Stromal cell of bone marrow (primary cell): Measurements from ENCODE around the gene EML1.

Source experiments
- DNase-seq: peaks from one replicate; pipeline ENCODE4 v3.0.0-alpha.2; 2012; ENCODE audit warnings: low read depth

Gene EML1

DNA sequence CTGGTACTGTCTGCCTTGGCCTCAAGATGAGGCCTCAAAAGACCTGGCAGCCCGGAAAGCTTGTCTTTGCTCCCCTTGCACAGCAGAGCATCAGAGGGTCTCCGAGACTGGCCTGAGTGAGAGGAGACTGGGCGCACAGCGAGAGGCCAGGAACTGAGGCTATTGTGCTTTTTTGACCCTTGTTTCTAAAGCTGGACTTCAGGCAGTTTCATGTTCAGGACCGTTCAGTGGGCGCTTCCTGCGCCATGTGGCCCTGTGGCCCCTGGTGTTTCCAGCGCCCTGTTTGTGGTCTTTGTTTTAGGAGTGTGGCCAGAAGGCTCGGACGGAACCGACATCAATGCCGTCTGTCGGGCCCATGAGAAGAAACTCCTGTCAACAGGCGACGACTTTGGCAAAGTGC is 145.7 kb downstream of the EML1 start:
- DNase-seq = no peak

DNA sequence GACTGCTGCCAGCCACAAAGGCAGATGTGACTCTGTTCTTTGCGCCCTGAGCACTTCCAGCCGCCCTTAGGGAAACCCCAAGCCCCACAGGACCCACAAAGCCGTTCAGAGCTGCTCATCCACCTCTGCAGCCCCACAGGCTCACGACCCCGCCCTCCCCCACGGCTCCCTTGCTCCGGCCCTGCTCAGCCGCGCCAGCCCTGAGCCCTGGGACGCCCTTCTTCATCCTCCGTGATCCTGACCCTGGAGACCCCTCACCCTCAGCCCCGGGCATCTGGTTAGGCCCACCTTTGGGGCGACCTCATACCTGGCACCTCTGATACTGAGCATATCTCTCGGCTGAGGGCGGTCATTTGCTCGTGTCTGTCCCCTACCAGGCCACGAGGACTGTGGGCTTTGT is 146.2 kb downstream of the EML1 start:
- DNase-seq = no peak

DNA sequence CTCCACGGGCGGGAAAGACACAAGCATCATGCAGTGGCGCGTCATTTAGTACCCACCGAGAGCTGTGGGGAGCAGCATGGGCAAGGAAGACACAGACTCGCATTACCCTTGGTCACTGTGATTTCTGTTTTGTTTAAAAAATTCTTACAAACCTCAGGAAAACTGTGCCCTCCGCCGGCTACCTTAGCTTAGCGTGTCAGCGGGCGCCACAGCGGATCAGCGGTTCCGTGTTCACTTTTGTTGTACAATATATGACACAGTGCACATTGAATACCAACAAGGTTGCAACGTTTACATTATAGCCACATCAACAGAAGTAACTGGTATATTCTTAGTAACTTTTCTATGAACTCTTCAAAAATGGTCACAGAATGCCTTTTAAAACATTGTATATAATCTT is 146.9 kb downstream of the EML1 start:
- DNase-seq = no peak

DNA sequence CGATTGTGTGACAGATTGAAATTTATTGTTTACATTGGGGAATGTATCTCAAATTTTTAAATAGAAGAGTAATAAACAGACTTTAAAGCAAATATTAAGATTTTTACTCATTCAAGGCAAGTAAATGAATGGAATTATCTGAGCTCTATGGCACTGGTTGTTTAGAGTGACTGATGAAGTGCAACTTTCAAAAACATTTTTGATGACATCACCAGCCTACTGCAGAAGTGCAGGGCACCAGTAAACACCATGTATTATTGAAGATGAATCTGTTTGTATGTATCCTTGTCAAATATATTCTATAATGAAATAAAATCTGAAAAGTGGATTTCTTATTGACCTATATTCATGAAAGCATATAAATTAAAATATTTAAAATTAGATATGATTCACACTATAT is 148.0 kb downstream of the EML1 start:
- DNase-seq = no peak

DNA sequence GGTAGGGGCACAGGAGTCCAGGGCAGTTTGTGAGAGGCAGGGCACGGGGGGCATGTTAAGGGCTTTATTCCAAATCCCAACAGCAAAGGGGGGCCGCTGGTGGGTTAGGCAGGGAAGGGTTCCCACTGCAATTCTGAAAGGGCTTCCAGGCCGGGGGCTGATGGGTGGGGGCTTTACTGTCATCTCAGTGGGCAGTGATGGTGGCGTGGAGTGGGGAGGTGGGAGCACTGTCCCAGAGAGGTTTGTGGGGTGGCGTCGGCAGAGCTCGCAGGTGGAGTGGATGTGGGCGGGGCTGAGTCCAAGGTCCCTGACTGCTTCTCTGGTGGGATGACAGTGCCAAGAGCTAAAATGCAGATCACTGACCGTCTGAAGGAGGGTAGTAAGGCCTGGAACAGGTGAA is 150.4 kb downstream of the EML1 start:
- DNase-seq = no peak

DNA sequence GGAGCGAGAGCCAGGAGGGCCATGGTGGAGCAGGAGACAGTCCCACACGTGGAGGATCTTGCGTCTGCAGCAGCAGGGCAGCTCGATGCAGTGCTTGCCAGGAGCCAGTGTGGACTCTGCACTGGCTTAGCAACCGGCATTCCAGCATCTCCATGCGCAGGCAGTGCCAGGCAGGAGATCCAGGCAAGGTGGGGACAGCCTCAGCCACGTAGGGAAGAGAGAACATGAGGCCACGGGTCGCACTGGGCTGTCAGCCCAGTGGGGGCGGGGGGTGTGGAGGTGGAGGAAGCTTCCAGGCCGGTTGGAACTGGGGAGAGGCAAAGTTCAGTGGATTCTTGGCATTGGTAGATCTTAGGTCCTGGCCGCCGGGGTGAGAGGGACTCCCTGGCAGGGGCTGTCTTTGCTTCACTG is 151.0 kb downstream of the EML1 start:
- DNase-seq = no peak

DNA sequence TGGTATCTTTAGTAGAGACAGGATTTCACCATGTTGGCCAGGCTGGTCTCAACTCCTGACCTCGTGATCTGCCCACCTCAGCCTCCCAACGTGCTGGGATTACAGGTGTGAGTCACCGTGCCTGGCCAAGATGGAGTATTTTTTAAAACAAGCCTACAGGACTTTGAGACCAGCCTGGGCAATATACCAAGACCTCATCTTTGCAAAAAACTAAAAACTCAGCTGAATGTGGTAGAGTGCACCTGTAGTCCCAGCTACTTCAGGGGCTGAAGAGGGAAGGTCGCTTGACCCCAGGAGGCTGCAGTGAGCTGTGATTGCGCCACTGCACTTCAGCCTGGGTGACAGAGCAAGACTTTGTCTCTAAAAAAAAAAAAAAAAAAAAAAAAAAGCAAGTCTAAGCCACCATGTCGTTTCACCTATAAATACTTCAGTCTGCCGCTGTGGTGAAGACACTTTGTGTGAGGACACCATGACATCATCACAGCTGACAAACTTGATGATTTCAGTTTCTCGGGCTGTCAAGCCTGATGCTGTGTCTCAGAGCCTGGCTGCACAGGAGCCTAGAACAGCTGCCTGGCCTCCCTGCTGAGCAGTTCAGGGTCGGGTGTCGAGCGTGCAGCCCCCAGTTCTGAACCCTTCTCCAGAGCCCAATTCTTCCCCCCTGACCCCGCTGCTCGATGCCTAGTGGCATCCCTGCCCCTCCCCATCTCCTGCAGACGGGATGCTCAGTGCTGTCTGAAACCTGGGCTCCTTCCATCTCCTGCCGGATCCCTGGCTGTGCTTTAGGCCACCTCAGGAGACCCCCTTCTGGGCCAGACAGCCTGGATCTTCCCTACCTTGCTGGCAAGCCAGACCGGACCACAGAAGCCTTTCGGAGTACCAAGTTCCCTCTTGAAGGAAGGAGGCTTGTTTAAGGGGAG is 152.8 kb downstream of the EML1 start:
- no peak for DNase-seq

DNA sequence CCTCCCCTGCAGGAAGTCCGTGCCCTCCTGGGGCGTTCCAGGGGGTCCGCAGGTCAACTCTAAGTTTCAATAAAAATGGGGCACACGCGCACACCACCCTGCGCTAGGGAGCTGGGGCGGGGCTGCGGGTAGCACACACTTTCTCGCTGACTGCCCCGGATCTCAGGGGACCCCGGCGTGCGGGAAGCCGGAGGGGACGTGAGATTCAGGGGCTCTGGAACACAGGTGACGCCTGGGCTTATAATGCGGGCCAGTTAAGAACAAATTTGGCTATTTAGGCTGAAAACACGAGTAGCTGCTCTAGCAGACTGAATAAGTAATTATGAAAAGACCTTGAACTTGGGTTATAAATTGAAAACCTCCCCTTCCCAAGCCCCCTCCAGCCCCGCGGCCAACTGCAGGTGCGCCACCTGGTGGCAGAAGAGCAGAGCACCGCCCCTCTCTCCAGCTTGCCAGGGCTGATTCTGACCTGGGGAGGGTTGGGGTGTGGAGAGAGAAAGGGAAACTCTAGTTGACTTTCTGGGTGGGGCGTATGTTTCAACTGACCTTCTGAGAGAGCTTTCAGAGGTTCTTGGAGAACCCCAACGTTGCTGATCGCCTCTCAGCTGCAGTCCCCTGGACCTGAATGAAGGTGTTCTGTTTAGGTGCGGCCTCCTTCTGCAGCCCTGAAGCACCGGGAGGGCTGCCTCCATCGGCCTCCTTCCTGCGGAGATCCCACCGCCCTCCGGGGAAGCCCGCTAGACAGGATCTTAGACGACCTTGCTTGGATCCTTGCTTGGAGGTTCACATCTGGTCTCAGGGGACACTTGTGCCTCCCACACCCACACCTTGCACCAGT is 153.7 kb downstream of the EML1 start:
- no peak for DNase-seq

DNA sequence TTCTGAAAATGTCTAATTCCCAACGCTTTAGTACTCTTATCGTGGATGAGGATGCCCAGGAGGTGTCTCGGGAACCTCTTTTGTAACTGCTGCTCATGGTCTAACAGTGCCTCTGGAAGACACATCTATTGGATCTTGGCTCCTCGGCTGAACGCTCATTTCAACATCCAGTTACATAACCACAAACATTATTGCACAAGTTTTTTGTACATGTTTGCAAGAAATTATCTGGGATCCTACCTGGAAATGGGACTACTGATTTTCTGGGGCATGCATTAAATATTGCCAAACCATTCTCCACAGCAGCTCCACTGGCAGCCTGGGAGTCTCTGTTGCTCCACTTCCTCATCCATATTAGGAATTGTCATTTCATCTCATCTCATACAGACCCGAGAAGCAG is 154.5 kb downstream of the EML1 start:
- DNase-seq = no peak

DNA sequence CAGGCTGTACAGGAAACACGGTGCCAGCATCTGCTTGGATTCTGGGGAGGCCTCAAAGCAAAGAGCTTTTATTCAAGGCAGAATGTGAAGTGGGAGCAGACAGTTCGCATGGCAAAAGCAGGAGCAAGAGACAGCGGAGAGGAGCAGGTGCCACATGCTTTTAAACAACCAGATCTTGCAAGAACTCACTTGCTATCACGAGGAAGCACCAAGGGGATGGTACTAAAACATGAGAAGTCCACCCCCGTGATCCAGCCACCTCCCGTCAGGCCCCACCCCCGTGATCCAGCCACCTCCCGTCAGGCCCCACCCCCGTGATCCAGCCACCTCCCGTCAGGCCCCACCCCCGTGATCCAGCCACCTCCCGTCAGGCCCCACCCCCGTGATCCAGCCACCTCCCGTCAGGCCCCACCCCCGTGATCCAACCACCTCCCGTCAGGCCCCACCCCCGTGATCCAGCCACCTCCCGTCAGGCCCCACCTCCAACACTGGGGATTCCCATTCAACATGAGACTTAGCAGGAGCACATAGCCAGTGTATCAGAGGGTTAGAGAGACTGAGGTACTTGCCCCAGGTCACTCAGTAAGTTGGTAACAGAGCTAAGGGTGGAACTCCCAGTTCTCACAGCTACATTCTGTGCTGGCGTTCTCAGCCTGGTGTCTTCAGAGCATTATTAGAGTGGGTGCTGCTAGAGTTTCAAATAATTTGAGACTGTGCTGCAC is 156.0 kb downstream of the EML1 start:
- peak; percentile 31 for DNase-seq

DNA sequence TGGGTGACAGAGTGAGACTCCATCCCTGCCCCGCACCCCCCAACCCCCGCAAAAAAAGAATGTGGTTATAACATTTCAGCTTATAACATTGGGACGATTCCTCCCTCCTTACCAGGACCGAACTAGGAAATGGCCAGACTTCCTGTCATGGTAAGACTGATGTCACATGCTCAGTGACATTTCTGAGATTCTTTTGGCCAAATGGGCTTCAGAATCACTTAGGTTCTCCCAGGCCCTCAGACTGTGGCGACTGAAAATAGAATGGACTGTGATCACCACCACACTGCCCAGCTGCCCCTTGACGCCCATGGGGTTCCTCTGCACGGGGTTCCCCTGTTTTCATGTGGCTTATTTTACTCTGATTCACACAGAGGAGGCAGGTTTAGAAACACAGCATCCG is 157.0 kb downstream of the EML1 start:
- no peak for DNase-seq

DNA sequence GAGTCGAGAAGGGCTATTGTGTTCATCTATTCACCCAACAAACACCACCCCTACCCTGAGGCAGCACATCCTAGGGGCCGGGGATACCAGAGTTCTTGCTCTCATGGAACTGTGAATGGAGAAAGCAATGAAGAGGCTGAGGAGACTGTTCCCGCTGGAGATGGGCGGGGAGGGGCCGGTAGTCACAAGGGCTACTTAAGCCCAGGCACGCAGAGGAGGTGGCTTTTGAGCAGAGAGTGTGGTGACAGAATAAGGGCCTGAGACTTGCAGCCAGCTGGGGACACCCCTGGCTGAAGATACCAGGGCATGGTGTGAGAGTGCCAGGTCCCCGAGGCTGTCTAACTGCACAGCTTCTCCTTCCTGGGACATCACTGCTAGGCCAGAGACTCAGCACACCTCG is 157.9 kb downstream of the EML1 start:
- DNase-seq = no peak

DNA sequence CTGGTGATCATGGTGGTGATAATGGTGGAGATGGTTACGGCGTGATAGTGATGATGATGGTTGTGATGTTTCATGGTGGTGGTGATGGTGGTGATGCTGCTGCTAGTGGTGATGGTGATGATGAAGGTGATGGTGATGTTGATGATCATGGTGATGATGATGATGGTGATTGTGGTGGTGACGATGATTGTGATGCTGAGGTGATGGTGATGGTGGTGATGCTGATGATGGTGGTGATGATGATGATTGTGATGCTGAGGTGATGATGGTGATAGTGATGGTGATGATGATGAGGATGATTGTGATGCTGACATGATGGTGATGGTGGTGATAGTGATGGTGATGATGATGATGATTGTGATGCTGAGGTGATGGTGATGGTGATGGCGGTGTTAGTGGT is 158.8 kb downstream of the EML1 start:
- DNase-seq = no peak

DNA sequence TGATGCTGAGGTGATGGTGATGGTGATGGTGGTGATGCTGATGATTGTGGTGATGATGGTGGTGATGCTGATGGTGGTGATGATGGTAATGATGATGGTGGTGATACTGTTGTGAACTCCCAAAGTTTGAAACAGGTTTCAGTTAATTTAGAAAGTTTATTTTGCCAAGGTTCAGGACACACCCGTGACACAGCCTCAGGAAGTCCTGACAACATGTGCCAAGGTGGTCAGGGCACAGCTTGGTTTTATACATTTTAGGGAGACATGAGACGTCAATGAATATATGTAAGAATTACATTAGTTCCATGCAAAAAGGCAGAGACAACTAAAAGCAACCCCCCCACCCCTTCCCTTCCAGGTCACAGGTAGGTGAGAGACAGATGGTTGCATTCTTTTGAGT is 159.2 kb downstream of the EML1 start:
- no peak for DNase-seq

DNA sequence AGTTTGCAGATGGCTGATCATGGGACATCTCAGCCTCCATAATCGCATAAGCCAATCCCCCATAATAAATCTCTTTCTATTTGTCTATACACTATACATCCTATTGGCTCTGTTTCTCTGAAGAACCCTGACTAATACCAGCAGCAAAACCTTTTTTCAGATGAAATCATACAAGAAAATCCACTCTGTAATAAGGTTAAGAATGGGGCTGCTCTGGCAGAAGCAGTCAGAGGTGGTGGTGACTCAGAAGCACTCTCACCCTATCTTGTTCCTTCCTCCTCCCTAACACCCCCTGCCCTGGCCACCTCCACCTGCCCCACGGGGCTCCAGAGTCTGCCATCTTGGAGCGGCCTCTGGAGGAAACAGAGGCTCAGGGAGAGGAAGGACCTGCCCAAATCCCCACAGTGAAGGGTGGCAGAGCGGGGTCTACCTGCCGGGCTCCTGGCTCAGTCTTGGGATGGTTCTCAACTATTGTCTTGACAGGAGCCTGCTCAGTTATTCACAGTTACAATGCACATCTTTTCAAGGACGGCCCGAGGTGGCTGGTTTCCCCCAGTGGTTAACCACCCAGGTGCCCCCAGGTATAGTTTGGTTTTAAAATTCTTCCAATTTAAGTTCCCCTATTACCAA is 162.7 kb downstream of the EML1 start:
- DNase-seq = no peak

DNA sequence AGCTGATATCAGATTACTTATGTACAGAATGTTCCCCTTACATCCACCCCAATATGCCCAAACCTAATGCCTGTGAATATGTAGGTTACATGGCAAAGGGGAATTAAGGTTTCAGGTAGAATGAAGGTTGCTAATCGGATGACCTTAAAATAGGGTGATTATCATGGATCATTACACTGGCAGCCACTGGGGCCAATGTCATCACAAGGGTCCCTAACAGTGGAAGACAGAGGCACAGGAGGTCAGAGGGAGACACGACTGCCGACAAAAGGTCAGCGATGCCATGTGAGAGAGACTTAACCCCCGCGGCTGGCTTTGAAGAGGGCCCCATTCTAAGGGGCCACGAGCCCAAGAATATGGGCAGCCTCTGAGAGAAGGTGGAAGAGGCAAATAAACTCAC is 165.2 kb downstream of the EML1 start:
- no peak for DNase-seq

DNA sequence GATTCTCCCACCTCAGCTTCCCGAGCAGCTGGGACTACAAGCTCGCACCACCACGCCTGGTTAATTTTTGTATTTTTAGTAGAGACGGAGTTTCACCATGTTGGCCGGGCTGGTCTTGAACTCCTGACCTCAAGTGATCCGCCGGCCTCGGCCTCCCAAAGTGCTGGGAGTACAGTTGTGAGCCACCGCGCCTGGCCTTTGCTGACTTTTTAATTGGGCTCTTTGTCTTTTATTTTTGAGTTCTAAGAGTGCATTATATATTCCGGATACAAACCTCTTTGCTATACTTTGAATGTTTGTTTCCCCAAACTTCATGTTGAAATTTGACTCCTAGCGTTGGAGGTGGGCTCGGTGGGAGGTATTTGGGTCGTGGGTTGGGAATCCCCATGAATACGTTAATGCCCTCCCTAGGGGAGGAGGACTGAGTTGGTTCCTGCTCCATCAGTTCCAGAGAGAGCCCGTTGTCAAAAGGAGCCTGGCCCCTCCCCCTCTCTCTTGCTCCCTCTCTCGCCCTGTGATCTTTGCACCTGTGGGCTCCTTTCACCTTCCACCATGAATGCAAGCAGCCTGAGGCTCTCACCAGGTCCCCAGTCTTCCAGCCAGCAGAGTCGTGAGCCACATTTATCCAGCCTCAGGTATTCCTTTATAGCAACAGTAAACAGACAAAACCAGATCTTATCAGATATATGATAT is 168.8 kb downstream of the EML1 start:
- DNase-seq = no peak

DNA sequence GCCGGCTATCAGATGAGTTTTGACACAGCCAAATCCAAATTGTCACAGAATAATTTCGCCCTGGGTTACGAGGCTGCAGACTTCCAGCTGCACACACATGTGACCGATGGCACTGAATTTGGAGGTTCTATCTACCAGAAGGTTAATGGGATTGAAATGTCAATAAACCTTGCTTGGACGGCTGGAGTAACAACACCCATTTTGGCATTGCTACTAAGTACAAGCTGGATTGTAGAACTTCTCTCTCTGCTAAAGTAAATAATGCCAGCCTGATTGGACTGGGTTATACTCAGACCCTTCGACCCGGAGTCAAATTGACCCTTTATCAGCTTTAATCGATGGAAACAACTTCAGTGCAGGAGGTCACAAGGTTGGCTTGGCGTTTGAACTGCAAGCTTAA is 171.8 kb downstream of the EML1 start:
- DNase-seq = no peak

DNA sequence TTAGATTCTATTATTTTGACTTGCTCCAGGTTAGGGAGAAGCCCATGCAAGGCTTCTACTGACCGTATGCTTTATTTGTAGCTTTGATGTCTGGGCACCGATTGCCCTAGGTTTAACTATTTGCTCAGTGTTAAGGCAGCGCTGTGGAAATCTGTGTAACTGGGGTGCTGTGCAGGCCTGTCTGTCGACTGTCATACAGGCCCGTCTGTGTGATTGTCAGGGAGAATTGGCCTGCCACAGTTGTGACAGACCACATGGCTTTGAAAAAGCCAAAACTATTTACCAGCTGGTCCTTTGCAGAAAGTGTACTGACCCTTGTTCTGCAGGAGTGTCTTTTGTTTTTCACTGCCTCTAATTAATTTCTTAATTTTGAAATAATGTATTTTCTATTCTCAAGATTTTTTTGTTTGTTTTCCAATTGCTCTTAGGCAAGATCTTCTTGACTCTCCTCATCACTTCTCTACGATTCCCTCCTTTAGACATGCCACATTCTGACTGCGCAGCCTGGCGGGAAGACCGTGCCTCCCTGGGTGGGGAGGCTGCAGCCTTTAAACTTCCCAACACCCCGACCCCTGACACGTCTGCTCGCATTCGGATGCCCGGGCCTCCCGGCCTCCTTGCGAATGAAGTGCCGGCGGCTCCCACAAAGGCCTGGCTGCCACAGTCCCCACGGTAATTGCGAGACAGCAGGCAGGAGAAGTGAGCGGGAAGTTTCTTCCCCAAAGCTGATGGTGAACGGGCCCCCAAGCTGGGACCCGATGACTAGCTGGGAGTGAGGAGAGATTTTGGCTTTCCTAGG is 173.0 kb downstream of the EML1 start:
- DNase-seq = no peak

DNA sequence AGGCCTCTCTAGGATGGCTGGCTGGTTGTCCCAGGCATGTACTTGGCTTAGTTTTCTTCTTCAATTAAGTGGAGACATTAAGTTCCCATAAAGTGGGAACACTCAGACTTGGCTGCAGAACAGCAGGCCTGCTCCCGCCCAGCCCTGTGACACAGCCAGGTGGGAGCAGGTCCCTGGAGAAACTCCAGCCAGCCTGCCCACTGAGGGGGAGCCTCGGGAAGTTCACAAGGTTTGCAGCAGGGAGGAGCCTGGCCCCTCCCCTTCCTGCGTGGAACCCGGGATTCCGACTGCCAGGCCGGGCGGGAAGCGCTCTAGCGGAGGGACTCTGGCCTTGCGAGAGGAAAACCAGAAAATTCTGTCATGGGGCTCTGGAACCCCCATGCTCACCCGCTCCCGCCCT is 173.7 kb downstream of the EML1 start:
- no peak for DNase-seq
